Urothelium cell line (cell line): ENCODE measurements around the gene ARMC8.

Experiments used
- DNase-seq: peaks from one replicate; pipeline ENCODE4 v3.0.0; 2011; ENCODE audit warnings: low spot score, mixed read lengths
- FAIRE-seq: peaks from 2 replicates; lab custom pipeline; 2011; peaks lifted over from hg19 to GRCh38; lab: Jason Lieb, UNC

The ARMC8 gene

GRCh38 chr3:138197058-138197457 lies 10.0 kb downstream of the ARMC8 start:
- DNase-seq, result no peak

DNA sequence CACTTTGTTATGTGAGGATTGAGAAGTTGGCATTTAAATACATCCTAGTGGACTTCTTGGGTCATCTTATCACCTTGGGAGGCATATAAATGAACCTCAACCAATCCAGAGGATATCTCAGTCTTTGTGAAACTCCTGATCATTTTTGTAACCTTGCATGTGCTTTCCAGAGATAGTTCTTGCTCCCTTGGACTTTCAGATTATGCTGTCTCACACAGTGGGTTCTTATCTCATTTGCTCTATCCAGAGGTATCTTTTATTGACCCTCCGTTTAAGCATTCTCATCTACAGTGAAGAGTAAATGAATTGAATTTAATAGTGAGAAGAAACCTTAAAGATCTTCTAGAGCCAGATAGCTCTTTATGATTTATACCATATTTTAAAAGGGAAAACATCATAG lies 10.4 kb downstream of the ARMC8 start:
- no peak for FAIRE-seq
- DNase-seq, result no peak

More at GRCh38 chr3:138197058-138197457, 10.0 kb downstream of the ARMC8 start:
- no peak for FAIRE-seq

- no peak for FAIRE-seq
- DNase-seq, result no peak
Measured at GRCh38 chr3:138199851-138200250, 12.8 kb downstream of the ARMC8 start.

- FAIRE-seq (no peak), DNase-seq (no peak)
Measured at GRCh38 chr3:138200424-138200823, 13.3 kb downstream of the ARMC8 start.

DNA sequence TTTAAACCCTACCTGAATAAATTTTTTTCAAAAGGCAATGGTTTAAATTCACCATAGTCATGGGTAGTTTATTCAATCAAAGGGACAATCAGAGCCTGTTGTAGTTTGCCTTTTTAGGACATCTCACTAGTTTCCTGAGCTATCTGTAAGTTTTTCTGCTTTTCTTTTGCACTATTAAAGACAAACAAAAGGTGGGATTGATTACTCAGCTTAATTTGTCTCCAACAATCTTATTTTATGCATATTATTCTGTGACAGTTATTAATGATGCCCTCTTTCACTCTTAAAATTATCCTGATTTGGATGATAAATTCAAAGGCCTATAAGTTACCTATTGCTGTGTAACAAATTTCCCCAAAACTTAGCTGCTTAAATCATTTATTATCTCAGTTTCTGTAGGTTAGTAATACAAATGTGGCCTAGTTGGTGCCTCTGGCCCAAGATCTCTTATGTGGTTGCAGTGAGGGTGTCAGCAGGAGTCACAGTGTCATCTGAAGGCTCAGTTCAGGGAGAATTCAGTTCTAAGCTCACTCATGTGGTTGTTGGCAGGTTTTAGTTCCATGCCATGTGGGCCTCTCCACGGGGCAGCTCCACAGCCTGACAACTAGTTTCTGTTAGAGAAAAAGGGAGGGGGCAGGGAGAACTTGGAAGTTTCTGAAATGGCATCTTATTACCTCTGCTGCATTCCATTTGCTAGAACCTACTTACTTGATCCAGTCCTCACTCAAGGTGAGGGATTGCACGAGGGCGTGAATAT lies 16.0 kb downstream of the ARMC8 start:
- no peak for DNase-seq
- no peak for FAIRE-seq

- no peak for DNase-seq
Measured at GRCh38 chr3:138203938-138204337, 16.8 kb downstream of the ARMC8 start.

DNA sequence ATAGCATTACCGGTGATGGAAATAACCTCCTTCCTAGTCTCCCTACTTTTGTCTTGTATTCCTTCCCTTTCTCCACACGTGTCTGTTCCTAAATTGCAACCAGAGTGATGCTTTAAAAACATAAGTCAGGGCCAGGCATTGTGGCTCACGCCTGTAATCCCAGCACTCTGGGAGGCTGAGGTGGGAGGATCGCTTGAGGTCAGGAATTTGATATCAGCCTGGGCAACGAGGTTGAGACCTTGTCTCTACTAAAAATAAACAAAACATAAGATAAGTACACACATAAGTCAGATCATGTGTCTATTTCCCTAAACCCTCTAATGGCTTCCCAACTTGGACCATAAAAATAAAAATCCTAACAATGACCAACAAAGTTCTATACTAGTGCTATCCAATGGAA lies 18.4 kb downstream of the ARMC8 start:
- DNase-seq, result no peak
- FAIRE-seq, result no peak

More at GRCh38 chr3:138203938-138204337, 16.8 kb downstream of the ARMC8 start:
- no peak for FAIRE-seq

DNA sequence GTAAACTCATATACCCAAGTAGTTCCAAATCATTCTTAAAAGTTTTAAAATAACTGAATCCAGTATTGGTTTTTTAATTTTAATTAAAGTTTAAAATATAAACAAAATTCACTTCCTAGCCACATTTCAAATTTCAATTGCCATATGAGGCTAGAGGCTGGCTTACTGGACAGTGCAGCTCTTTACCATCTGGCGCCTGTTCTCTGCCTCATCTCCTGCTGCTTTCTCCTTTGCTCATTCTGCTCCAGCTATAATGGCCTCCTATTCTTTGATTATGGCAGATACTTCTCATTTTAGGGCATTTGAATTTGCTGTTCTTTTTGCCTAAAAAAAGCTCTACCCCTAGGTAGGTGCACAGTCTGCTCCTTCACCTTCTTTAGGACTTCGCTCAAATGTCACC lies 19.1 kb downstream of the ARMC8 start:
- DNase-seq (no peak), FAIRE-seq (no peak)

DNA sequence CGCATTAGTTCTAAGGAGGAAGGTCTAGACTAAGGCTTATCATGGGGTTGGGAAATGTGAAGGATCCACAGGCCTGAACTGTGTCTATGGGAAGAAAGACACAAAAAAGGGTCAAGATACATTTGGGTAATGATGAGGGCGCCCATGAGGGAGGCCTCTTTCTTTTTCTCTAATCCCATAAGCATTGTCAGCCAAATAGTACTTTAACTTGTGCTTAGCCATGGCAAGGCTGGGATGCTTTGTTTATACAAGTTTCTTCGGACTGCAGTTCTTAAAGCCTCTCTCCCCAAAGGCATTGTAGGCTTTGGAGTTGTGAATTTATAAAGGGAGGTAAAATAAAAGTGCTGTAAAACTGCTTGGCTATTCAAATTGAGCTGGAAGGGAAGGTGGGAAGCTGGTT lies 23.4 kb downstream of the ARMC8 start:
- DNase-seq, result no peak
- FAIRE-seq, result no peak

DNA sequence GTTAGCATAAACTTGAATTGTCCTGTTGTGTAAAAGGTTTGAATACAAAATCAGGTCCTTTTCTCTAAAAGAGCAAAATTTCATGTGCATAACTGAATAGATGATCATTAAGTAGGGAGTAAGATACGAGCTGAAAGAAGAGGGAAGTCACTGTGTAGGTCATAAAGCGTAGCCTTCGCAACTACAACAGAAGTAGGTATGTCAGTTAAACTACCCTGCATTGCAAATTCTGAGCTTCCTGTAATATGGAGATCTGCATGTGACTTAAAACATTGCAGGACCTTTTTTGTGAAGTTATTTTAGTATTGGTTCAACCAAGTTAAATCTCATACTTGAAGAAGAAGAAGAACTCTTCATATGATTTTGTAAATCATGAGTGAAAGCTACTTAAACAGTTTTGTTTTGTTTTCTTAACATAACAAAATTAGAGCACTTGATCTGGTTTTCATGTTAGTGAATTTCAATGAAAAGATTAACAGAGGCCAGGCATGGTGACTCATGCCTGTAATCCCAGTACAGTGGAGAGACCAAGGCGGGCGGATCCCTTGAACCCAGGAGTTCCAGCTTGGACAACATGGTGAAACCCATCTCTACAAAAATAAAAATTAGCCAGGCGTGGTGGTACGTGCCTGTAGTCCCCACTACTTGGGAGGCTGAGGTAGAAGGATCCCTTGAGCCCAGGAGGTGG lies 26.4 kb downstream of the ARMC8 start:
- no peak for FAIRE-seq
- no peak for DNase-seq

DNA sequence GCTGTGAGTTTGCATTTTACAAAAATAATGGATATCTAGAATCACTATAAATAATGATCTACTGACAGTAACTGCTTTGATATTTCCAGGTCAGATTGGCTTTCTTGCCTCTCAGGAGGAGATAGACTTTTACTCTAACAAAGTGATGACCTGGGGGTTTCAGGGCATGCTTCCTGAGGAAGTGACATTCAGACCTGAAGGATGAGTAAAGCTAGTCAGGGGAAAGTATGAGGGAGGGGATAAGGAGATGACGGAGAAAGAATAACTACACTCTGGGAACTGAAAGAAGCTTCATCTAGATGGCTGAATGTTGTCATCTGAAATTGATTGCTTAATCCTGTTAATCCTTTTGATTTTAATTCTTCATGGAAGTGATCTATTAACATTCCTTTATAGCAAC lies 32.2 kb downstream of the ARMC8 start:
- no peak for DNase-seq
- no peak for FAIRE-seq

DNA sequence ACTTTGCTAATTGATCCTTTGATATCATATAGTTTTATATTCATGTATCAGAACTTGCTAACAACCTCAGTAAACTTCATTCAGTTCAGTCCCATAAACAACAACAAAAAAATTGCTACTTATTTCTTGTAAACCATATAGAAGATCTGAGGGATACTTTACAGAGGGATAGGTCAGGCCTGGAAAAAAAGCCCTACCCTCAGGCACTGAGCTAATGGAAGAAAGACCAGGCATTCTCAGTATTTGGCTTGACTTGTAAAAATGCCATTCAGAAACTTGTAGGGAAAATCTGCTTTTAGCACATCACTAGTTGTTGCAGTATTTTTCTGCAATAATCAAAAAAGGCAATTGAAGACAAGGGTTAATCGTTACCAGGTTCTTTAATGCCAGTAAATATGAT lies 33.1 kb downstream of the ARMC8 start:
- DNase-seq (no peak), FAIRE-seq (no peak)

- DNase-seq (no peak), FAIRE-seq (no peak)
Measured at GRCh38 chr3:138220788-138221187, 33.7 kb downstream of the ARMC8 start.

DNA sequence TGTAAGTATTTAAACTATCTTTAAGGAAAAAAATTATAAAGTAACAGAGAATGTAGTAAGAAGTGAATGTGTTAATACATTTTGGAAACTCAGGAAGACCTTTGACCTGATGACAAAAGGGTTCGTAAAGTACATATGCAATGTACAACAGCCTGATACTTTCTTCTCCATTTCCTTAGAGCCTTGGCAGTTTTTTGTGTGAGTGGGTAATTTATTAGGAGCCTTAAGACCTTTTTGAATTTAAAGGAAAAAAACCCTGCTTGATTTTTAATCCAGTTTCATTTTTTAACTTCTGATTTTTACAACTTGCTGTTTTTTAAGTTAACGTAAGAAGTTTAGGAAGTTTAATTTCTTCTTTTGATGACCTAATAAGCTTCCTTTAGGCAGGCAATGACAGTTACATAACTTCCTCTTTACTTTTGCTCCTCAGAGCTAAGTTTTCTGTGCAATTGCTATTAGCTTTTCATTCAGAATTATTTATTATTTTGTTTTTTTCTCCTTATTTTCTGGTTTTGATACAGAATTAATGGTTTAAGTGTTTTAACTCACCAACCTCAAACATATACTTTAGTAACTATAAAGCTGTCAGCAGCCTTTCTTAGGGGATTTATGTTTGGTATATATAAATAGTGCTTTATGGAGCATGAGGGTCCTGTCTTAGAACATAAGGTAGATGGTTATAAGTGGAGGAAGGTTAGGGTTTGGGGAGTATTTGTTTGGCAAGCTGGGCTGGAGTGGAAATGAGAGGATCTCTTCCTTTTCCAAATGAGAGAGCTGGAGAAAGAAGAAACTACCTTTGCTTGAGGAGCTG lies 35.2 kb downstream of the ARMC8 start:
- no peak for FAIRE-seq
- no peak for DNase-seq

DNA sequence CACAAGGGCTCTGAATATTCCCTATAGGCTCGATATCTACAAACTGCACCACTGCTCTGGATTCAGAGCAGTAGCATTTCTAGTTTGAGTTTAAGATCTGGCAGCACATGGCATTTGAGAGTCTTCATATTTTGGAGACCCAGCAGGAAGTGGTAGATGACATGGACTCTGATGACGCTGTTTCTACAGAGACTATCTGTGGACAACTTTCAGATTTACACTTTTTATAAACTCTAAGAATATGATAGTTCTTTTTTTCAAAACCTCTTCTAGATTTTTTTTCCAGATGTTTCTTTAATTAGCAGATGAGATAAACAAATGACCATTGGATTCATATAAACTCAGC lies 35.8 kb downstream of the ARMC8 start:
- no peak for DNase-seq
- no peak for FAIRE-seq

GRCh38 chr3:138227650-138228049 lies 40.5 kb downstream of the ARMC8 start:
- DNase-seq (no peak), FAIRE-seq (no peak)

- no peak for FAIRE-seq
- no peak for DNase-seq
Measured at GRCh38 chr3:138230525-138230924, 43.4 kb downstream of the ARMC8 start.

- no peak for DNase-seq
- no peak for FAIRE-seq
Measured at GRCh38 chr3:138232705-138233364, 45.7 kb downstream of the ARMC8 start.

GRCh38 chr3:138234401-138235179 lies 47.5 kb downstream of the ARMC8 start:
- FAIRE-seq, result no peak
- DNase-seq, result no peak

DNA sequence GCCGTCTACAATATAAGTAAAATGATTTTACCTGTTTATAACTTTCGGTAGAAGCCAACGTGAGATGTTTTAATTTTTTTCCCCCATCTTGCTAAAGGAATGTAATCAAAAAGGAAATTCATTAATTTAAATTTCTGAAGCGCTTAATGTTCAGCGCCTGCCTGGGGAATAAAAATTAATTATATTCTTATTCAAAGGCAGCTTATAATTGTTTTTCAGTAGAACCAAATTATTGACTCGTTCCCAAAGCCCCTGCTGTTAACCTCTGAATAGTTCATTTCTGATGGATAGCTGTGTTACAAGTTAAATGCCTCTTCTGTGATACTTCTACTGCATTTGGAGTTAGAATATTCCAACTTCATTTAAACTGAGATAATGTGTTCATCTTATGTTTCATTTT lies 51.6 kb downstream of the ARMC8 start:
- no peak for FAIRE-seq
- no peak for DNase-seq
